ENCODE results near the gene UMODL1. TPM values are rescaled to one million over a fixed set of nuclear protein-coding genes. Genes with fewer than 3 reads are reported as not detected.

Gene UMODL1
- total RNA-seq, 4 donors from 2014 or later: 0.15 to 0.21 TPM; not detected in 2

DNA sequence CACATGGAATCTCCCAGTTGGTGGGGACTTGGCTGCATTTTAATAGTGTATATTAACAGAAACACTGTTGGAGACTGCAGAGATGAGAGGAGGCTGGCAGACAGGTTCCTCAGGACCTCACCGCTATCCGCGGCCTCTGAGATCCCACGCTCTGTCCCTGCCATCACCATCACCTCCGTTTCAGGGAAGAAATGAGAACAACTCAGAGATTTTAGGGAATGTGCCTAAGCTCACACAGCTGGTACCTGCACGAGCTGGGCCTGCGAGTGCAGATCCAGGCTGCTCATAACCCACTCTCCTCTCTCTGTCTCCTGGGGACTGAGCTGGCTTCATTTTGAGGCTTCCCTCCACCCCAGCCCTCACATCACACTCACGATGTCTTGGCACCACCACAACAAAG is 62.0 kb downstream of the UMODL1 start:
- Histone ChIP-seq H3K36me3 (no peaks in the 10 kb centered on the region), H3K4me1 (no peaks in the 10 kb centered on the region), H3K4me3 (no peak overlapping the region), H3K27me3 (no peaks in the 10 kb centered on the region), H3K9me3 (no peaks in the 10 kb centered on the region), H3K27ac (no peak overlapping the region)
- no peak for TF ChIP-seq POLR2A (IDR thresholded peaks at IDR 0.05)
- TF ChIP-seq, protein P1, sequence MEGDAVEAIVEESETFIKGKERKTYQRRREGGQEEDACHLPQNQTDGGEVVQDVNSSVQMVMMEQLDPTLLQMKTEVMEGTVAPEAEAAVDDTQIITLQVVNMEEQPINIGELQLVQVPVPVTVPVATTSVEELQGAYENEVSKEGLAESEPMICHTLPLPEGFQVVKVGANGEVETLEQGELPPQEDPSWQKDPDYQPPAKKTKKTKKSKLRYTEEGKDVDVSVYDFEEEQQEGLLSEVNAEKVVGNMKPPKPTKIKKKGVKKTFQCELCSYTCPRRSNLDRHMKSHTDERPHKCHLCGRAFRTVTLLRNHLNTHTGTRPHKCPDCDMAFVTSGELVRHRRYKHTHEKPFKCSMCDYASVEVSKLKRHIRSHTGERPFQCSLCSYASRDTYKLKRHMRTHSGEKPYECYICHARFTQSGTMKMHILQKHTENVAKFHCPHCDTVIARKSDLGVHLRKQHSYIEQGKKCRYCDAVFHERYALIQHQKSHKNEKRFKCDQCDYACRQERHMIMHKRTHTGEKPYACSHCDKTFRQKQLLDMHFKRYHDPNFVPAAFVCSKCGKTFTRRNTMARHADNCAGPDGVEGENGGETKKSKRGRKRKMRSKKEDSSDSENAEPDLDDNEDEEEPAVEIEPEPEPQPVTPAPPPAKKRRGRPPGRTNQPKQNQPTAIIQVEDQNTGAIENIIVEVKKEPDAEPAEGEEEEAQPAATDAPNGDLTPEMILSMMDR (IDR thresholded peaks at IDR 0.05): no peak
- TF ChIP-seq POLR2AphosphoS5 (IDR thresholded peaks at IDR 0.05): no peak
- TF ChIP-seq EP300 (IDR thresholded peaks at IDR 0.05): no peak
- 83% methylated on average over 6 of the region's 8 CpGs for WGBS
- DNase-seq (ENCODE audit: low spot score in 2 of 2): no peak

GRCh38 chr21:42135386-42136052 is 64.4 kb downstream of the UMODL1 start:
- Histone ChIP-seq H3K4me3 (no peak overlapping the region), H3K27me3 (no peaks in the 10 kb centered on the region), H3K36me3 (no peaks in the 10 kb centered on the region), H3K27ac (no peak overlapping the region), H3K4me1 (no peaks in the 10 kb centered on the region), H3K9me3 (no peaks in the 10 kb centered on the region)
- TF ChIP-seq, protein P1 (IDR thresholded peaks at IDR 0.05): no peak
- TF ChIP-seq POLR2AphosphoS5 (IDR thresholded peaks at IDR 0.05): no peak
- no peak for TF ChIP-seq EP300 (IDR thresholded peaks at IDR 0.05)
- no peak for TF ChIP-seq POLR2A (IDR thresholded peaks at IDR 0.05)
- 80% methylated on average over 1 of the region's 14 CpGs for WGBS
- no peak for DNase-seq (ENCODE audit: low spot score in 2 of 2)

DNA sequence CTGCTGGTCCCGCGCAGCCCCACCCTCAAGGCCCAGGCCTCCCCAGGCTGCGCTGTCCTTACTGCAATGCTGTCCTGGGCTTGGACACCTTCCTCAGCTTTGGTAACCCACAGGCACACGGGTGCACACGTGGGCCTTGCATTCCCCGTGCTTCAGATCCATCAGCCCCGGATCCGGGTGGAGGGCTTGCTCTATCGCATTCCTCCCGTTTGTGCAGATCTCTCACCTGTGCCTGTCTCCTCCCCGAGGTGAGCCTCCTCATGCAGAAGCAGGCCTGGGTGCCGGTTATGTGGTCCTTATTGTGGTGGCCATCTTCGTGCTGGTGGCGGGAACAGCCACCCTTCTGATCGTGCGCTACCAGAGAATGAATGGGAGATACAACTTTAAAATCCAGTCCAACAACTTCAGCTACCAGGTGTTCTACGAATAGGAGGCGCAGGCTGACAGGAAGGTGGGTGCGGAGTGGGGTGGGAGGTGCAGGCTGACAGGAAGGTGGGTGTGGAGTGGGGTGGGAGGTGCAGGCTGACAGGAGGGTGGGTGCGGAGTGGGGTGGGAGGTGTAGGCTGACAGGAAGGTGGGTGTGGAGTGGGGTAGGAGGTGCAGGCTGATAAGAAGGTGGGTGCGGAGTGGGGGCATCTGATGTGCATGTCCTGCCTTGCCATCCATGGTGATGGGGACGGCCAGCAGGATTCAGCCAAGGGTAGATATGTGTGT is 66.2 kb downstream of the UMODL1 start:
- Histone ChIP-seq H3K4me1 (no peaks in the 10 kb centered on the region), H3K36me3 (no peaks in the 10 kb centered on the region), H3K27me3 (no peaks in the 10 kb centered on the region), H3K27ac (no peak overlapping the region), H3K9me3 (no peaks in the 10 kb centered on the region), H3K4me3 (no peak overlapping the region)
- 89% methylated on average over 21 of the region's 22 CpGs for WGBS
- no peak for TF ChIP-seq EP300 (IDR thresholded peaks at IDR 0.05)
- TF ChIP-seq POLR2AphosphoS5 (IDR thresholded peaks at IDR 0.05): no peak
- TF ChIP-seq, protein P1 (IDR thresholded peaks at IDR 0.05): no peak
- no peak for TF ChIP-seq POLR2A (IDR thresholded peaks at IDR 0.05)
- DNase-seq (ENCODE audit: low spot score in 2 of 2): no peak

GRCh38 chr21:42140196-42140934 is 69.2 kb downstream of the UMODL1 start:
- WGBS: 88% methylated on average over 11 of the region's 11 CpGs
- DNase-seq (ENCODE audit: low spot score in 2 of 2): no peak
- no peaks in the 10 kb centered on the region for H3K9me3 ChIP-seq
- no peak overlapping the region for H3K4me3 ChIP-seq
- no peaks in the 10 kb centered on the region for H3K4me1 ChIP-seq
- no peak overlapping the region for H3K27ac ChIP-seq
- no peaks in the 10 kb centered on the region for H3K27me3 ChIP-seq
- no peaks in the 10 kb centered on the region for H3K36me3 ChIP-seq
- no peak for TF ChIP-seq POLR2AphosphoS5 (IDR thresholded peaks at IDR 0.05)
- no peak for TF ChIP-seq EP300 (IDR thresholded peaks at IDR 0.05)
- TF ChIP-seq POLR2A (IDR thresholded peaks at IDR 0.05): no peak
- TF ChIP-seq, protein P1 (IDR thresholded peaks at IDR 0.05): no peak

DNA sequence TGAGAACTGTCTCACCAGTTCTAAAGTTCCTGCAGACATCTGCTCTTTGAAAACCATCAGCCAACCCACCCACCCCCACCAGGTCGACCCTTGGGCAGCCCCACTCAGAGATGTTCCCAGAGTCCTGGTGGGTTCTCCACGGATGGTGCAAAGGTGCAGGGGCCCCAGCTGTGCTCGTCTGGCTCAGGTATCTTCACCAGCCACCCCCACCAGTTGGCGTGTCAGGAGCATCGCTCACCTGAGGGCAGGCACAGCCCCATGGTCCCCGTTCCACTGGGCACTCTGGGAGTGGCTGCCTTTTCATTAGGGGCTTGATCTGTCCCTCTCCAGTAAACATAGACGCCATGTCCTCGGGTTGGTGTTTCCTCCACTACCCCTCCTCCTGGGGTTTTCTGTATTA is 70.5 kb downstream of the UMODL1 start:
- DNase-seq (ENCODE audit: low spot score in 2 of 2): no peak
- 85% methylated on average over 8 of the region's 8 CpGs for WGBS
- Histone ChIP-seq H3K27ac (no peak overlapping the region), H3K4me1 (peaks cover 3% of the 10 kb centered on the region), H3K4me3 (no peak overlapping the region), H3K9me3 (no peaks in the 10 kb centered on the region), H3K36me3 (no peaks in the 10 kb centered on the region), H3K27me3 (no peaks in the 10 kb centered on the region)
- TF ChIP-seq POLR2AphosphoS5 (IDR thresholded peaks at IDR 0.05): no peak
- TF ChIP-seq, protein P1 (IDR thresholded peaks at IDR 0.05): no peak
- no peak for TF ChIP-seq POLR2A (IDR thresholded peaks at IDR 0.05)
- TF ChIP-seq EP300 (IDR thresholded peaks at IDR 0.05): no peak

Measured in suprapubic skin (tissue), 4 donors.